Aorta (tissue), 5 donors: ENCODE data around the gene CYFIP1. TPM values are rescaled to one million over a fixed set of nuclear protein-coding genes. Genes with fewer than 3 reads are reported as not detected.

Experiments
- ATAC-seq: fragments of 200-7000 bp; cut with Tn5 transposase; one replicate; pipeline ENCODE4 v1.9.1; 2022; ENCODE audit warnings: moderate library complexity; ENCODE audit not compliant: low FRiP score
- DNase-seq, 2 donors: peaks; one replicate each; pipeline ENCODE4 v3.0.0-alpha.2; 2020
- H3K27ac ChIP-seq, 2 donors: one replicate each; pipeline ENCODE4 v1.5.1; 2013; ENCODE audit warnings: low read length in 2 of 2, mild to moderate bottlenecking in 2 of 2, moderate library complexity in 2 of 2, control low read depth in 1 of 2, inconsistent platforms in 1 of 2, low read depth in 1 of 2
- H3K27me3 ChIP-seq, 2 donors: one replicate each; pipeline ENCODE4 v1.6.1; 2013; ENCODE audit warnings: control low read depth in 1 of 2, low read length in 1 of 2, mild to moderate bottlenecking in 1 of 2, moderate library complexity in 1 of 2; ENCODE audit not compliant: insufficient read depth in 2 of 2, control insufficient read depth in 1 of 2
- H3K36me3 ChIP-seq, 2 donors: one replicate each; pipeline ENCODE4 v1.6.1; 2013; ENCODE audit warnings: control low read depth in 1 of 2, low read length in 1 of 2, mild to moderate bottlenecking in 1 of 2; ENCODE audit not compliant: insufficient read depth in 2 of 2, control insufficient read depth in 1 of 2
- H3K4me1 ChIP-seq, 2 donors: one replicate each; pipeline ENCODE4 v1.6.1; 2013; ENCODE audit warnings: low read length in 2 of 2, control low read depth in 1 of 2, mild to moderate bottlenecking in 1 of 2, moderate library complexity in 1 of 2; ENCODE audit not compliant: insufficient read depth in 2 of 2, control insufficient read depth in 1 of 2
- H3K4me3 ChIP-seq, 2 donors: one replicate each; pipeline ENCODE4 v1.5.1; 2013; ENCODE audit warnings: low read length in 2 of 2, control low read depth in 1 of 2, mild to moderate bottlenecking in 1 of 2
- H3K9me3 ChIP-seq: one replicate; pipeline ENCODE4 v1.6.1; 2013; ENCODE audit warnings: mild to moderate bottlenecking, low read length; ENCODE audit not compliant: control insufficient read depth
- WGBS, 2 donors: extraction: QIAGEN DNeasy Blood & Tissue Kit; methylation state at CpG; one replicate each; pipeline ENCODE4 v1.1.7; 2013; 5-methylcytosine and 5-hydroxymethylcytosine counted together
- intact Hi-C, 2 donors: fragments of 100-400 bp; cut with DNase I; formaldehyde crosslinking; loops; one replicate each; pipeline versions ENCODE4 v1.14.2 to v1.15.0; 2022
- polyA plus RNA-seq, 2 donors: library from polyadenylated mRNA; stranded (reverse); fragments of 200-250 nt; gene quantifications; one replicate each; pipeline ENCODE4 v1.2.3, GENCODE V29; 2013
- total RNA-seq, 2 donors: library from RNA; stranded (reverse); fragmentation: NEBNext Ultra II Directional; extraction: Animal tissue kit (Norgen Biotek cat#: 25700); gene quantifications; one replicate each; pipeline ENCODE4 v1.2.1, GENCODE V29; 2021
- donor health status: healthy with polysubstance abuse.
- donor health status: Bipolar disorder and iron deficiency.
- donor health status: DM: no; HTN: no; CAD: no.
- donor health status: DM: no; HTN: no; CAD: no.
- donor health status: DM: yes; HTN: yes; CAD: no.

CYFIP1 gene
- total and polyA plus RNA-seq, 4 donors, result 46.5 to 172 (median 104) TPM

GRCh38 chr15:22880981-22881738, 99.0 kb downstream of the CYFIP1 start:
- WGBS, 2 donors, result 85 to 87% methylated on average over 18 to 19 of the region's 19 CpGs
- H3K27me3 ChIP-seq, result no peaks in the 10 kb centered on the region

GRCh38 chr15:22880068-22880980, 99.8 kb downstream of the CYFIP1 start:
- no peak overlapping the region for H3K4me3 ChIP-seq
- no peak overlapping the region for H3K27ac ChIP-seq
- intact Hi-C loops, result no loop called here
- H3K4me1 ChIP-seq, result no peaks in the 10 kb centered on the region
- ATAC-seq (no peak), DNase-seq (no peak)
- no peaks in the 10 kb centered on the region for H3K27me3 ChIP-seq
- H3K9me3 ChIP-seq, result no peaks in the 10 kb centered on the region
- 92 to 93% methylated on average over 32 to 33 of the region's 33 CpGs for WGBS, 2 donors
- H3K36me3 ChIP-seq, result peaks cover 0 to 6% of the 10 kb centered on the region in 2 donors

More at GRCh38 chr15:22880981-22881738, 99.0 kb downstream of the CYFIP1 start:
- DNase-seq, result no peak
- no peak for ATAC-seq
- H3K4me3 ChIP-seq, result no peak overlapping the region
- H3K9me3 ChIP-seq, result no peaks in the 10 kb centered on the region
- peaks cover 0 to 4% of the 10 kb centered on the region in 2 donors for H3K36me3 ChIP-seq
- intact Hi-C loops, result no loop called here
- no peaks in the 10 kb centered on the region for H3K4me1 ChIP-seq
- no peak overlapping the region for H3K27ac ChIP-seq

- DNase-seq (no peak), ATAC-seq (no peak)
- H3K36me3 ChIP-seq, result peaks cover 0 to 9% of the 10 kb centered on the region in 2 donors
- H3K27ac ChIP-seq, result no peak overlapping the region
- H3K27me3 ChIP-seq, result no peaks in the 10 kb centered on the region
- WGBS, 2 donors, result 78 to 80% methylated on average over 10 of the region's 10 CpGs
- no peak overlapping the region for H3K4me3 ChIP-seq
- H3K9me3 ChIP-seq, result no peaks in the 10 kb centered on the region
- H3K4me1 ChIP-seq, result no peaks in the 10 kb centered on the region
- intact Hi-C loops, result loop anchor here in 1 of 2 donors (10.0 kb wide), 1 partner anchor 97 kb away; no protein-coding TSS in a partner anchor
Observed at GRCh38 chr15:22878103-22878502, 102.1 kb downstream of the CYFIP1 start.

- intact Hi-C loops, result loop anchor here in 1 of 2 donors (10.0 kb wide), 1 partner anchor 97 kb away; no protein-coding TSS in a partner anchor
- ATAC-seq (no peak), DNase-seq (no peak)
- no peak overlapping the region for H3K4me3 ChIP-seq
- peaks cover 0 to 7% of the 10 kb centered on the region in 2 donors for H3K36me3 ChIP-seq
- WGBS, 2 donors, result 93 to 94% methylated on average over 8 of the region's 8 CpGs
- H3K27me3 ChIP-seq, result no peaks in the 10 kb centered on the region
- no peaks in the 10 kb centered on the region for H3K4me1 ChIP-seq
- H3K27ac ChIP-seq, result no peak overlapping the region
- H3K9me3 ChIP-seq, result no peaks in the 10 kb centered on the region
Observed at GRCh38 chr15:22877607-22878006, 102.6 kb downstream of the CYFIP1 start.

- Histone ChIP-seq H3K27ac (no peak overlapping the region), H3K36me3 (peaks cover 0 to 5% of the 10 kb centered on the region in 2 donors), H3K27me3 (no peaks in the 10 kb centered on the region), H3K4me3 (no peak overlapping the region), H3K4me1 (no peaks in the 10 kb centered on the region), H3K9me3 (no peaks in the 10 kb centered on the region)
- ATAC-seq (no peak), DNase-seq (no peak)
- WGBS, 2 donors, result 97 to 99% methylated on average over 5 of the region's 5 CpGs
- intact Hi-C loops, result loop anchor here in 1 of 2 donors (10.0 kb wide), 1 partner anchor 98 kb away; no protein-coding TSS in a partner anchor
Observed at GRCh38 chr15:22877117-22877516, 103.1 kb downstream of the CYFIP1 start.

GRCh38 chr15:22874966-22875365, 105.2 kb downstream of the CYFIP1 start:
- Histone ChIP-seq H3K4me3 (no peak overlapping the region), H3K27ac (no peak overlapping the region), H3K9me3 (no peaks in the 10 kb centered on the region), H3K36me3 (peaks cover 0 to 7% of the 10 kb centered on the region in 2 donors), H3K4me1 (no peaks in the 10 kb centered on the region), H3K27me3 (no peaks in the 10 kb centered on the region)
- intact Hi-C loops, result loop anchor here in 1 of 2 donors (10.0 kb wide), 1 partner anchor 100 kb away; no protein-coding TSS in a partner anchor
- ATAC-seq (no peak), DNase-seq (no peak)
- WGBS, 2 donors, result 85 to 86% methylated on average over 7 of the region's 7 CpGs

GRCh38 chr15:22874256-22874655, 105.9 kb downstream of the CYFIP1 start:
- H3K4me3 ChIP-seq, result no peak overlapping the region
- H3K27me3 ChIP-seq, result no peaks in the 10 kb centered on the region
- ATAC-seq (no peak), DNase-seq (no peak)
- intact Hi-C loops, result loop anchor here in 1 of 2 donors (10.0 kb wide), 1 partner anchor 101 kb away; no protein-coding TSS in a partner anchor
- H3K36me3 ChIP-seq, result peaks cover 0 to 9% of the 10 kb centered on the region in 2 donors
- WGBS, 2 donors, result 93 to 95% methylated on average over 8 of the region's 8 CpGs
- no peaks in the 10 kb centered on the region for H3K4me1 ChIP-seq
- H3K27ac ChIP-seq, result no peak overlapping the region
- H3K9me3 ChIP-seq, result no peaks in the 10 kb centered on the region

- Histone ChIP-seq H3K4me1 (no peaks in the 10 kb centered on the region), H3K9me3 (no peaks in the 10 kb centered on the region), H3K4me3 (no peak overlapping the region), H3K27ac (no peak overlapping the region), H3K36me3 (peaks cover 0 to 9% of the 10 kb centered on the region in 2 donors), H3K27me3 (no peaks in the 10 kb centered on the region)
- ATAC-seq (no peak), DNase-seq (peak in 1 of 2 donors; percentile 70)
- WGBS, 2 donors, result 96% methylated on average over 9 of the region's 9 CpGs
- intact Hi-C loops, result loop anchor here in 1 of 2 donors (10.0 kb wide), 1 partner anchor 101 kb away; no protein-coding TSS in a partner anchor
Observed at GRCh38 chr15:22873841-22874240, 106.3 kb downstream of the CYFIP1 start.
